Measurements from ENCODE around the gene CAMTA1. TPM values are rescaled to one million over a fixed set of nuclear protein-coding genes. Genes with fewer than 3 reads are reported as not detected.

The CAMTA1 gene
- total and polyA plus RNA-seq, 9 of the 15 experiments (the other 6 are each of a cell fraction or from before 2014, with no cell fraction given): 43.9 to 161 (median 65.9) TPM

DNA sequence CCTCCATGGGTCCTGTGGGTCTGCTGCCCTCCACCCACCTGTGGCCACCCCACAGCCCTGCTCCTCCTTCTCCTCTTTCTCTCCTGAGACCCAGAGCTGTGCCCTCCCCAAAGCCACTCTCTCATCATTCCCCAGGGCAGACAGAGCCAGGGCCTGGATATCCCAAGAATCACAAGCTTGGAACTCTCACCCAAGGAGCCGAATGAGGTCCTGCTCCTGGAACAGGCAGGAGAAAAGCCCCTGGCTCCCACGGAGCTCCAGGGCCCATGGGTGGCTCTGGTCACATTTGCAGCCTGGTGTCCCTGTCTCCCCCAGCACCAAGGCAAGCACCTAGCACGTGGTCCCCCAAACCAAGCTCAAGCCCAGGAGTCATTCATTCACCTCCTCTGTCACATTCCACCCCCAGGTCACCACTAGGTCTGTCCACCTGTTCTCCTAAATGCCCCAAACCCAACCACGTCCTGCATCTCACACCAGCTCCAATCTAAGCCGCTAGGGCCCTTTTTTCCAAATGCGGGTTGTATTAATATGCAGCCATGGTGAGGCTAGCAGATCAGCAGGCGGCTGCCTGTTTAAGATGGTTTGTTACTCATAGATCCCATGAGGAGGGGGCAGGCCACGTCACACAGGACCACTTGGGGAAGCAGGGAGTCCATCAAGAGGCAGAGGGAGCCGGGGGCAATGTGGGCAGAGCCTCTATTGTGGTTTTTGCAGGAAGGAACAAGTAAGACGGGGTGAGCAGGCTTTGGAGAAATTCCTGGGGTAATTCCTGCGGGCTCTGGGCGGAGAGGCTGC, 770.3 kb downstream of the CAMTA1 start (continued):
- TF ChIP-seq PTRF (tag; IDR thresholded peaks at IDR 0.05) (no peak), ZNF408 (CRISPR knock-in tag; IDR thresholded peaks at IDR 0.05; ENCODE audit: low read depth) (no peak), RAD51 (IDR thresholded peaks at IDR 0.05; ENCODE audit: borderline replicate concordance, low read depth) (no peak), CBX3 (IDR thresholded peaks at IDR 0.05; ENCODE audit: borderline replicate concordance in 1 of 2, low read length in 2 of 2) (no peak), SMARCE1 (IDR thresholded peaks at IDR 0.05) (no peak), BRF1 (IDR thresholded peaks at IDR 0.05; ENCODE audit: borderline replicate concordance, extremely low read depth, insufficient read length) (no peak)
- TF ChIP-seq, protein P1, sequence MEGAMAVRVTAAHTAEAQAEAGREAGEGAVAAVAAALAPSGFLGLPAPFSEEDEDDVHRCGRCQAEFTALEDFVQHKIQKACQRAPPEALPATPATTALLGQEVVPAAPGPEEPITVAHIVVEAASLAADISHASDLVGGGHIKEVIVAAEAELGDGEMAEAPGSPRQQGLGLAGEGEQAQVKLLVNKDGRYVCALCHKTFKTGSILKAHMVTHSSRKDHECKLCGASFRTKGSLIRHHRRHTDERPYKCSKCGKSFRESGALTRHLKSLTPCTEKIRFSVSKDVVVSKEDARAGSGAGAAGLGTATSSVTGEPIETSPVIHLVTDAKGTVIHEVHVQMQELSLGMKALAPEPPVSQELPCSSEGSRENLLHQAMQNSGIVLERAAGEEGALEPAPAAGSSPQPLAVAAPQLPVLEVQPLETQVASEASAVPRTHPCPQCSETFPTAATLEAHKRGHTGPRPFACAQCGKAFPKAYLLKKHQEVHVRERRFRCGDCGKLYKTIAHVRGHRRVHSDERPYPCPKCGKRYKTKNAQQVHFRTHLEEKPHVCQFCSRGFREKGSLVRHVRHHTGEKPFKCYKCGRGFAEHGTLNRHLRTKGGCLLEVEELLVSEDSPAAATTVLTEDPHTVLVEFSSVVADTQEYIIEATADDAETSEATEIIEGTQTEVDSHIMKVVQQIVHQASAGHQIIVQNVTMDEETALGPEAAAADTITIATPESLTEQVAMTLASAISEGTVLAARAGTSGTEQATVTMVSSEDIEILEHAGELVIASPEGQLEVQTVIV (CRISPR knock-in tag; IDR thresholded peaks at IDR 0.05; ENCODE audit: borderline replicate concordance): no peak
- TF ChIP-seq, protein P2, sequence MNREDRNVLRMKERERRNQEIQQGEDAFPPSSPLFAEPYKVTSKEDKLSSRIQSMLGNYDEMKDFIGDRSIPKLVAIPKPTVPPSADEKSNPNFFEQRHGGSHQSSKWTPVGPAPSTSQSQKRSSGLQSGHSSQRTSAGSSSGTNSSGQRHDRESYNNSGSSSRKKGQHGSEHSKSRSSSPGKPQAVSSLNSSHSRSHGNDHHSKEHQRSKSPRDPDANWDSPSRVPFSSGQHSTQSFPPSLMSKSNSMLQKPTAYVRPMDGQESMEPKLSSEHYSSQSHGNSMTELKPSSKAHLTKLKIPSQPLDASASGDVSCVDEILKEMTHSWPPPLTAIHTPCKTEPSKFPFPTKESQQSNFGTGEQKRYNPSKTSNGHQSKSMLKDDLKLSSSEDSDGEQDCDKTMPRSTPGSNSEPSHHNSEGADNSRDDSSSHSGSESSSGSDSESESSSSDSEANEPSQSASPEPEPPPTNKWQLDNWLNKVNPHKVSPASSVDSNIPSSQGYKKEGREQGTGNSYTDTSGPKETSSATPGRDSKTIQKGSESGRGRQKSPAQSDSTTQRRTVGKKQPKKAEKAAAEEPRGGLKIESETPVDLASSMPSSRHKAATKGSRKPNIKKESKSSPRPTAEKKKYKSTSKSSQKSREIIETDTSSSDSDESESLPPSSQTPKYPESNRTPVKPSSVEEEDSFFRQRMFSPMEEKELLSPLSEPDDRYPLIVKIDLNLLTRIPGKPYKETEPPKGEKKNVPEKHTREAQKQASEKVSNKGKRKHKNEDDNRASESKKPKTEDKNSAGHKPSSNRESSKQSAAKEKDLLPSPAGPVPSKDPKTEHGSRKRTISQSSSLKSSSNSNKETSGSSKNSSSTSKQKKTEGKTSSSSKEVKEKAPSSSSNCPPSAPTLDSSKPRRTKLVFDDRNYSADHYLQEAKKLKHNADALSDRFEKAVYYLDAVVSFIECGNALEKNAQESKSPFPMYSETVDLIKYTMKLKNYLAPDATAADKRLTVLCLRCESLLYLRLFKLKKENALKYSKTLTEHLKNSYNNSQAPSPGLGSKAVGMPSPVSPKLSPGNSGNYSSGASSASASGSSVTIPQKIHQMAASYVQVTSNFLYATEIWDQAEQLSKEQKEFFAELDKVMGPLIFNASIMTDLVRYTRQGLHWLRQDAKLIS (CRISPR knock-in tag; IDR thresholded peaks at IDR 0.05): no peak
